NT2/D1 (cell line): ENCODE data around the gene OIT3.

Experiments used
- SUZ12 ChIP-seq: IDR thresholded peaks from 2 replicates; pipeline ENCODE4 v1.6.1; 2011; ENCODE audit not compliant: insufficient read length, insufficient read depth; ENCODE audit errors: extremely low read depth
- YY1 ChIP-seq: IDR thresholded peaks from 2 replicates; pipeline ENCODE4 v1.6.1; 2011; ENCODE audit not compliant: insufficient read length, insufficient read depth
- ZNF274 ChIP-seq: IDR thresholded peaks from 2 replicates; pipeline ENCODE4 v1.6.1; 2011; ENCODE audit warnings: mild to moderate bottlenecking, low read depth, low read length

GRCh38 chr10:72906446-72906845 lies 12.9 kb downstream of the OIT3 start:
- no peak for TF ChIP-seq SUZ12
- TF ChIP-seq YY1: no peak
- no peak for TF ChIP-seq ZNF274
